Jurkat, Clone E6-1 (cell line): ENCODE results near the gene PPP4R3A.
"Not testable (repeated sequence)": the region's sequence is repeated elsewhere in the genome, so short reads cannot be mapped to it uniquely, and the experiment has no call there.

Experiments
- DNase-seq: peaks from one replicate; pipeline ENCODE4 v3.0.0-alpha.2; 2011; ENCODE audit warnings: low read depth, low spot score
- H3K4me3 ChIP-seq: 2 replicates; pipeline ENCODE4 v1.5.1; 2011; ENCODE audit warnings: mild to moderate bottlenecking, low read length, control low read depth, moderate library complexity

Gene PPP4R3A

GRCh38 chr14:91456283-91456682 lies 53.8 kb downstream of the PPP4R3A start:
- H3K4me3 ChIP-seq = no peak overlapping the region
- no peak for DNase-seq

- H3K4me3 ChIP-seq = no peak overlapping the region
- no peak for DNase-seq
These were observed 55.5 kb downstream of the PPP4R3A start for GRCh38 chr14:91454580-91454979.

- DNase-seq = no peak
- no peak overlapping the region for H3K4me3 ChIP-seq
These were observed 56.0 kb downstream of the PPP4R3A start for GRCh38 chr14:91454155-91454554.

- DNase-seq = no peak
- H3K4me3 ChIP-seq = no peak overlapping the region
These were observed 56.4 kb downstream of the PPP4R3A start for GRCh38 chr14:91453744-91454143.

- DNase-seq = no peak
These were observed 65.6 kb downstream of the PPP4R3A start for GRCh38 chr14:91444335-91445020.

GRCh38 chr14:91439345-91439744 lies 70.8 kb downstream of the PPP4R3A start:
- H3K4me3 ChIP-seq = no peak overlapping the region
- DNase-seq = no peak

More at GRCh38 chr14:91444335-91445020, 65.6 kb downstream of the PPP4R3A start:
- H3K4me3 ChIP-seq = no peak overlapping the region

GRCh38 chr14:91438845-91439244 lies 71.3 kb downstream of the PPP4R3A start:
- no peak overlapping the region for H3K4me3 ChIP-seq
- DNase-seq = no peak

- not testable (repeated sequence) for H3K4me3 ChIP-seq, DNase-seq
These were observed 73.8 kb downstream of the PPP4R3A start for GRCh38 chr14:91436266-91436665.

GRCh38 chr14:91429385-91429784 lies 80.7 kb downstream of the PPP4R3A start:
- no peak for DNase-seq
- H3K4me3 ChIP-seq = no peak overlapping the region

GRCh38 chr14:91428931-91429330 lies 81.2 kb downstream of the PPP4R3A start:
- H3K4me3 ChIP-seq, DNase-seq: not testable (repeated sequence)

- H3K4me3 ChIP-seq, DNase-seq: not testable (repeated sequence)
These were observed 84.6 kb downstream of the PPP4R3A start for GRCh38 chr14:91425531-91425944.

GRCh38 chr14:91424813-91425530 lies 85.1 kb downstream of the PPP4R3A start:
- no peak overlapping the region for H3K4me3 ChIP-seq
- DNase-seq = no peak

- H3K4me3 ChIP-seq = no peak overlapping the region
These were observed 89.4 kb downstream of the PPP4R3A start for GRCh38 chr14:91420686-91421085.

GRCh38 chr14:91419451-91419850 lies 90.7 kb downstream of the PPP4R3A start:
- H3K4me3 ChIP-seq = no peak overlapping the region; the same call in 1 of the 2 replicates
- DNase-seq = no peak

More at GRCh38 chr14:91420686-91421085, 89.4 kb downstream of the PPP4R3A start:
- no peak for DNase-seq

- peak; percentile 91 for DNase-seq
- H3K4me3 ChIP-seq = peak overlapping the region; percentile 48
These were observed 91.1 kb downstream of the PPP4R3A start for GRCh38 chr14:91419044-91419397.

GRCh38 chr14:91418387-91419043 lies 91.6 kb downstream of the PPP4R3A start:
- peak; percentile 81 for DNase-seq
- peak overlapping the region; percentile 48 for H3K4me3 ChIP-seq

GRCh38 chr14:91417983-91418386 lies 92.1 kb downstream of the PPP4R3A start:
- peak overlapping the region; percentile 48 for H3K4me3 ChIP-seq
- DNase-seq = no peak

- peak within 1 kb of the TSS; percentile 93 for H3K4me3 ChIP-seq
- DNase-seq = peak; percentile 60
These were observed 92.8 kb downstream of the PPP4R3A start, which contains the start of gene CCDC88C for GRCh38 chr14:91417120-91417982. Gene CCDC88C, minus strand, starts transcription at chr14:91417820. Its CDS starts 130 bp downstream, at chr14:91417690.

- H3K4me3 ChIP-seq = peak overlapping the region; percentile 93
- DNase-seq = no peak
These were observed 93.4 kb downstream of the PPP4R3A start for GRCh38 chr14:91416744-91417119.
